SK-N-SH (cell line): ENCODE data around the gene STRADA.

ENCODE experiments used
- CTCF ChIP-seq: fragments of 200-600 bp; sonication (generic); IDR thresholded peaks from 2 replicates; pipeline ENCODE4 v1.6.1; 2017; ENCODE audit warnings: antibody characterized with exemption, mild to moderate bottlenecking, moderate library complexity
- EP300 ChIP-seq, 2 experiments: IDR thresholded peaks; 2 replicates each; pipeline versions ENCODE4 v1.4.0 to v1.6.1; 2012; ENCODE audit warnings: borderline replicate concordance in 1 of 2, low read depth in 1 of 2, low read length in 1 of 2
- JUND ChIP-seq: IDR thresholded peaks from 2 replicates; pipeline ENCODE4 v1.4.0; 2012
- MAX ChIP-seq: IDR thresholded peaks from 2 replicates; pipeline ENCODE4 v1.4.0; 2012; ENCODE audit warnings: low read depth
- MXI1 ChIP-seq: IDR thresholded peaks from 2 replicates; pipeline ENCODE4 v1.6.1; 2012; ENCODE audit warnings: mild to moderate bottlenecking, low read depth, low read length, improper control_type of control experiment
- PBX3 ChIP-seq: IDR thresholded peaks from 2 replicates; pipeline ENCODE4; 2012
- POLR2AphosphoS5 ChIP-seq: IDR thresholded peaks from 2 replicates; pipeline ENCODE4 v1.6.1; 2012; ENCODE audit warnings: low read depth, low read length
- RAD21 ChIP-seq: IDR thresholded peaks from 2 replicates; pipeline ENCODE4 v1.6.1; 2012; ENCODE audit warnings: mild to moderate bottlenecking, low read length
- RCOR1 ChIP-seq: fragments of 150-350 bp; IDR thresholded peaks from 2 replicates; pipeline ENCODE4 v1.6.1; 2017; ENCODE audit warnings: antibody characterized with exemption, low read length
- REST ChIP-seq: IDR thresholded peaks from 2 replicates; pipeline ENCODE4 v1.6.1; 2012; ENCODE audit warnings: mild to moderate bottlenecking, low read depth, low read length, moderate library complexity
- TAF1 ChIP-seq: IDR thresholded peaks from 2 replicates; pipeline ENCODE4 v1.6.1; 2012; ENCODE audit warnings: low read depth, mild to moderate bottlenecking, low read length, moderate library complexity, borderline replicate concordance
- USF2 ChIP-seq: fragments of 150-350 bp; IDR thresholded peaks from 2 replicates; pipeline ENCODE4 v1.6.1; 2017; ENCODE audit warnings: antibody characterized with exemption, low read length, low read depth, borderline replicate concordance
- YY1 ChIP-seq: IDR thresholded peaks from 2 replicates; pipeline ENCODE4 v1.4.0; 2012; ENCODE audit warnings: low read depth, mild to moderate bottlenecking
- ZBTB33 ChIP-seq: IDR thresholded peaks from 2 replicates; pipeline ENCODE4 v1.4.0; 2012; ENCODE audit warnings: low read depth, borderline replicate concordance

GRCh38 chr17:63693411-63694113 is 48.0 kb downstream of the STRADA start:
- no peak for TF ChIP-seq ZBTB33
- no peak for TF ChIP-seq RAD21
- TF ChIP-seq POLR2AphosphoS5, result no peak
- TF ChIP-seq EP300 (IDR thresholded peaks at IDR 0.05; ENCODE audit: borderline replicate concordance in 1 of 2, low read depth in 1 of 2, low read length in 1 of 2), result no peak
- no peak for TF ChIP-seq CTCF
- no peak for TF ChIP-seq REST
- no peak for TF ChIP-seq YY1
- TF ChIP-seq USF2, result no peak
- TF ChIP-seq TAF1, result no peak
- no peak for TF ChIP-seq RCOR1
- no peak for TF ChIP-seq JUND
- TF ChIP-seq MAX, result no peak
- no peak for TF ChIP-seq MXI1
- no peak for TF ChIP-seq PBX3
